Hematopoietic multipotent progenitor cell treated with erythropoietin and hydrocortisone succinate and interleukin-3 and kit ligand, for 4 days (in vitro differentiated cells): ENCODE data around the gene SH3BGR.
A peak's percentile ranks its signal among the peaks of the same experiment; 100 is the strongest.
"Not testable (repeated sequence)": the region's sequence is repeated elsewhere in the genome, so short reads cannot be mapped to it uniquely, and the experiment has no call there.

ENCODE experiments used
- DNase-seq: peaks from one replicate; pipeline ENCODE4 v3.0.0-alpha.2; 2015

Gene SH3BGR

GRCh38 chr21:39451332-39452206 lies at the start of gene SH3BGR:
Gene SH3BGR, plus strand, starts transcription at chr21:39451970. Its CDS starts 127 bp downstream, at chr21:39452097.
- no peak for DNase-seq

GRCh38 chr21:39406065-39406464 lies 45.7 kb upstream of the SH3BGR start:
- DNase-seq = no peak

- not testable (repeated sequence) for DNase-seq
Observed at GRCh38 chr21:39419204-39419603, 32.6 kb upstream of the SH3BGR start.

- peak; percentile 29 for DNase-seq
Observed at GRCh38 chr21:39422527-39423241, 29.1 kb upstream of the SH3BGR start.

GRCh38 chr21:39429445-39429844 lies 22.3 kb upstream of the SH3BGR start:
- DNase-seq = no peak

GRCh38 chr21:39430016-39430415 lies 21.8 kb upstream of the SH3BGR start:
- DNase-seq = no peak

GRCh38 chr21:39430457-39430856 lies 21.3 kb upstream of the SH3BGR start:
- no peak for DNase-seq

GRCh38 chr21:39430954-39431353 lies 20.8 kb upstream of the SH3BGR start:
- DNase-seq = no peak

- DNase-seq = no peak
Observed at GRCh38 chr21:39434950-39435349, 16.8 kb upstream of the SH3BGR start.

- no peak for DNase-seq
Observed at GRCh38 chr21:39439232-39439631, 12.5 kb upstream of the SH3BGR start.

GRCh38 chr21:39441502-39442475 lies 10.0 kb upstream of the SH3BGR start:
- peak; percentile 84 for DNase-seq

- peak; percentile 14 for DNase-seq
Observed at GRCh38 chr21:39444421-39445180, 7.2 kb upstream of the SH3BGR start.

- peak; percentile 96 for DNase-seq
Observed at GRCh38 chr21:39445321-39446269, 6.2 kb upstream of the SH3BGR start, which contains the start of gene LCA5L. Gene LCA5L, minus strand, starts transcription at chr21:39445778. Its CDS starts 17,285 bp downstream, at chr21:39428493.

GRCh38 chr21:39447264-39447663 lies 4.5 kb upstream of the SH3BGR start:
- no peak for DNase-seq

- DNase-seq = no peak
Observed at GRCh38 chr21:39452207-39452969, 618 bp downstream of the SH3BGR start.

GRCh38 chr21:39452970-39453342 lies 1.2 kb downstream of the SH3BGR start:
- DNase-seq = no peak

- DNase-seq = no peak
Observed at GRCh38 chr21:39453571-39454179, 1.9 kb downstream of the SH3BGR start.

- DNase-seq = no peak
Observed at GRCh38 chr21:39454949-39455668, 3.3 kb downstream of the SH3BGR start.

- DNase-seq = peak; percentile 10
Observed at GRCh38 chr21:39456665-39457064, 4.9 kb downstream of the SH3BGR start.
